Measurements from ENCODE around the gene NR2F1-AS1.

DNA sequence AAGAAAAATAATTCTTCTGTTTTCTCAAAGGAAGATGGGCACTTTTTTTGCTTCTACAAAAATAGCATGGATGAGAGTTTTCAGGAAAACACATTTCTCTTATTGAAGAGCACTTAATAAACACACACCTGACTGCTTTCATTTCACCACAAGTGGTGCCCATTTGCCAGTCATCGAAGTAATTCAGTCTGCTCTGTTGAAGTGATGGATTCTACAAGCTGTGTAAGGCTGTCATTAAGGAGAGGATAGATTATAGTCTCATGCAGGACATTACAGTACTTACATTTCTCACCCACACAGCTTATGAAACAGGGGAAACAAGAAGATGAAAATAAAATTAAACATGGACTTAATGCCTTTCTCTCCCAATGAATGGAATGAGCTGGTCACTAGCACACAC lies 165.2 kb downstream of the NR2F1-AS1 start:
- TF ChIP-seq, protein P1, sequence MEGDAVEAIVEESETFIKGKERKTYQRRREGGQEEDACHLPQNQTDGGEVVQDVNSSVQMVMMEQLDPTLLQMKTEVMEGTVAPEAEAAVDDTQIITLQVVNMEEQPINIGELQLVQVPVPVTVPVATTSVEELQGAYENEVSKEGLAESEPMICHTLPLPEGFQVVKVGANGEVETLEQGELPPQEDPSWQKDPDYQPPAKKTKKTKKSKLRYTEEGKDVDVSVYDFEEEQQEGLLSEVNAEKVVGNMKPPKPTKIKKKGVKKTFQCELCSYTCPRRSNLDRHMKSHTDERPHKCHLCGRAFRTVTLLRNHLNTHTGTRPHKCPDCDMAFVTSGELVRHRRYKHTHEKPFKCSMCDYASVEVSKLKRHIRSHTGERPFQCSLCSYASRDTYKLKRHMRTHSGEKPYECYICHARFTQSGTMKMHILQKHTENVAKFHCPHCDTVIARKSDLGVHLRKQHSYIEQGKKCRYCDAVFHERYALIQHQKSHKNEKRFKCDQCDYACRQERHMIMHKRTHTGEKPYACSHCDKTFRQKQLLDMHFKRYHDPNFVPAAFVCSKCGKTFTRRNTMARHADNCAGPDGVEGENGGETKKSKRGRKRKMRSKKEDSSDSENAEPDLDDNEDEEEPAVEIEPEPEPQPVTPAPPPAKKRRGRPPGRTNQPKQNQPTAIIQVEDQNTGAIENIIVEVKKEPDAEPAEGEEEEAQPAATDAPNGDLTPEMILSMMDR (conservative IDR thresholded peaks at IDR 0.05; ENCODE audit: low read length) = no peak
- no peak for TF ChIP-seq EZH2phosphoT487 (IDR thresholded peaks at IDR 0.05; ENCODE audit: borderline replicate concordance, low read depth, low read length)

Measured in OCI-LY7 (cell line).